PFSK-1 (cell line): ENCODE data around the gene B4GALT6.

Source experiments
- POLR2AphosphoS5 ChIP-seq: IDR thresholded peaks from 2 replicates; pipeline ENCODE4 v1.6.1; 2012; ENCODE audit warnings: low read depth, mild to moderate bottlenecking, control low read depth, low read length, moderate library complexity
- SIN3A ChIP-seq: IDR thresholded peaks from 2 replicates; pipeline ENCODE4 v1.6.1; 2012; ENCODE audit warnings: mild to moderate bottlenecking, low read length, moderate library complexity, borderline replicate concordance; ENCODE audit not compliant: insufficient read depth
- TF ChIP-seq, protein P1 (sequence below), 2 experiments: IDR thresholded peaks; 2 replicates each; pipeline versions ENCODE4 v1.6.1 to v1.8.0; 2011 to 2012; ENCODE audit warnings: low read depth in 2 of 2, low read length in 2 of 2, control low read depth in 1 of 2, inconsistent platforms in 1 of 2, mild to moderate bottlenecking in 1 of 2, moderate library complexity in 1 of 2; ENCODE audit not compliant: insufficient read depth in 1 of 2

GRCh38 chr18:31636387-31636786 is 48.0 kb downstream of the B4GALT6 start:
- TF ChIP-seq, protein P1, sequence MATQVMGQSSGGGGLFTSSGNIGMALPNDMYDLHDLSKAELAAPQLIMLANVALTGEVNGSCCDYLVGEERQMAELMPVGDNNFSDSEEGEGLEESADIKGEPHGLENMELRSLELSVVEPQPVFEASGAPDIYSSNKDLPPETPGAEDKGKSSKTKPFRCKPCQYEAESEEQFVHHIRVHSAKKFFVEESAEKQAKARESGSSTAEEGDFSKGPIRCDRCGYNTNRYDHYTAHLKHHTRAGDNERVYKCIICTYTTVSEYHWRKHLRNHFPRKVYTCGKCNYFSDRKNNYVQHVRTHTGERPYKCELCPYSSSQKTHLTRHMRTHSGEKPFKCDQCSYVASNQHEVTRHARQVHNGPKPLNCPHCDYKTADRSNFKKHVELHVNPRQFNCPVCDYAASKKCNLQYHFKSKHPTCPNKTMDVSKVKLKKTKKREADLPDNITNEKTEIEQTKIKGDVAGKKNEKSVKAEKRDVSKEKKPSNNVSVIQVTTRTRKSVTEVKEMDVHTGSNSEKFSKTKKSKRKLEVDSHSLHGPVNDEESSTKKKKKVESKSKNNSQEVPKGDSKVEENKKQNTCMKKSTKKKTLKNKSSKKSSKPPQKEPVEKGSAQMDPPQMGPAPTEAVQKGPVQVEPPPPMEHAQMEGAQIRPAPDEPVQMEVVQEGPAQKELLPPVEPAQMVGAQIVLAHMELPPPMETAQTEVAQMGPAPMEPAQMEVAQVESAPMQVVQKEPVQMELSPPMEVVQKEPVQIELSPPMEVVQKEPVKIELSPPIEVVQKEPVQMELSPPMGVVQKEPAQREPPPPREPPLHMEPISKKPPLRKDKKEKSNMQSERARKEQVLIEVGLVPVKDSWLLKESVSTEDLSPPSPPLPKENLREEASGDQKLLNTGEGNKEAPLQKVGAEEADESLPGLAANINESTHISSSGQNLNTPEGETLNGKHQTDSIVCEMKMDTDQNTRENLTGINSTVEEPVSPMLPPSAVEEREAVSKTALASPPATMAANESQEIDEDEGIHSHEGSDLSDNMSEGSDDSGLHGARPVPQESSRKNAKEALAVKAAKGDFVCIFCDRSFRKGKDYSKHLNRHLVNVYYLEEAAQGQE (IDR thresholded peaks at IDR 0.05; ENCODE audit: insufficient read depth in 1 of 2, low read depth in 2 of 2, low read length in 2 of 2): no peak
- TF ChIP-seq POLR2AphosphoS5 (no peak), SIN3A (no peak)
